ENCODE data around the gene PPP1R3E. TPM values are rescaled to one million over a fixed set of nuclear protein-coding genes. Genes with fewer than 3 reads are reported as not detected.

PPP1R3E gene
- total RNA-seq, 1 experiment from 2014 or later = 3.9 TPM

DNA sequence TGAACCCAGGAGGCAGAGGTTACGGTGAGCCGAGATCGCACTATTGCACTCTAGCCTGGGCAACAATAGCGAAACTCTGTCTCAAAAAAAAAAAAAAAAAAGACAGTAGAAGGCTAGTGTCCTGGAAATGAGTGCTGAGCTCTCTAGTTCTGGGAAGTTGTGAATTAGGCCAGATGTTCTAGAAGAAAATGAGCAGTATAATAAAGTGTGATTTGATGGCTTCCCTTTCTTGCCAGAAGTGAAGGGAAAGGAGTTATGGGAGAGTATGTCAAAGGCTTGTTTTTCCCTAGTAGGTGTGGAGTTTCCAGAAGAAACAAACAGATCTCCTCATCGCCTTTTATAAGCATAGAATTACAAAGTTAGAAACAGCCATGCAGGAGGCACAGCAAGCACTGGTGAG is 44.4 kb downstream of the PPP1R3E start:
- TF ChIP-seq, protein P1, sequence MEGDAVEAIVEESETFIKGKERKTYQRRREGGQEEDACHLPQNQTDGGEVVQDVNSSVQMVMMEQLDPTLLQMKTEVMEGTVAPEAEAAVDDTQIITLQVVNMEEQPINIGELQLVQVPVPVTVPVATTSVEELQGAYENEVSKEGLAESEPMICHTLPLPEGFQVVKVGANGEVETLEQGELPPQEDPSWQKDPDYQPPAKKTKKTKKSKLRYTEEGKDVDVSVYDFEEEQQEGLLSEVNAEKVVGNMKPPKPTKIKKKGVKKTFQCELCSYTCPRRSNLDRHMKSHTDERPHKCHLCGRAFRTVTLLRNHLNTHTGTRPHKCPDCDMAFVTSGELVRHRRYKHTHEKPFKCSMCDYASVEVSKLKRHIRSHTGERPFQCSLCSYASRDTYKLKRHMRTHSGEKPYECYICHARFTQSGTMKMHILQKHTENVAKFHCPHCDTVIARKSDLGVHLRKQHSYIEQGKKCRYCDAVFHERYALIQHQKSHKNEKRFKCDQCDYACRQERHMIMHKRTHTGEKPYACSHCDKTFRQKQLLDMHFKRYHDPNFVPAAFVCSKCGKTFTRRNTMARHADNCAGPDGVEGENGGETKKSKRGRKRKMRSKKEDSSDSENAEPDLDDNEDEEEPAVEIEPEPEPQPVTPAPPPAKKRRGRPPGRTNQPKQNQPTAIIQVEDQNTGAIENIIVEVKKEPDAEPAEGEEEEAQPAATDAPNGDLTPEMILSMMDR (conservative IDR thresholded peaks at IDR 0.05) = no peak
- H3K27ac ChIP-seq (ENCODE audit: insufficient read length, low read depth, low read length) = no peak overlapping the region
- peak overlapping the region in 1 of 3 experiments; percentile 34; a peak in 1 of 7 replicates for H3K27ac Mint-ChIP-seq
- no peak overlapping the region for H4K91ac ChIP-seq (ENCODE audit: insufficient read length, low read depth, low read length)
- H3K23me2 ChIP-seq (ENCODE audit: insufficient read length, low read depth, low read length, poor library complexity, severe bottlenecking) = no peaks in the 10 kb centered on the region
- no peak for DNase-seq
- no peak overlapping the region for H3K4me2 ChIP-seq (ENCODE audit: insufficient read depth, insufficient read length, low read length)
- no peak overlapping the region for H2BK5ac ChIP-seq (ENCODE audit: insufficient read length, low read length)
- H3K79me2 ChIP-seq (ENCODE audit: insufficient read depth, low read length) = no peaks in the 10 kb centered on the region
- no peak overlapping the region for H3K4me3 Mint-ChIP-seq
- H4K5ac ChIP-seq (ENCODE audit: insufficient read length, low read depth, low read length) = no peak overlapping the region
- no peaks in the 10 kb centered on the region; the same call in 1 of the 2 replicates for H3K4me1 ChIP-seq (ENCODE audit: insufficient read depth, low read length)
- no peak overlapping the region for H3K18ac ChIP-seq (ENCODE audit: insufficient read length, low read depth, low read length)
- H3K36me3 Mint-ChIP-seq (ENCODE audit: insufficient read depth in 1 of 3, low read depth in 3 of 3) = no peaks in the 10 kb centered on the region
- H3K9ac ChIP-seq (ENCODE audit: extremely low read depth, insufficient read length, low read length) = no peak overlapping the region
- H3T11ph ChIP-seq (ENCODE audit: low read length) = no peak overlapping the region
- no peaks in the 10 kb centered on the region for H4K20me1 ChIP-seq (ENCODE audit: control insufficient read depth, insufficient read depth, insufficient read length)
- no peaks in the 10 kb centered on the region; a peak in 1 of 5 replicates for H3K9me3 Mint-ChIP-seq
- H3K14ac ChIP-seq (ENCODE audit: insufficient read depth, low read length) = no peak overlapping the region
- H4K8ac ChIP-seq (replicated peaks; ENCODE audit: insufficient read length, low read depth, low read length) = no peak overlapping the region
- H3K9me3 ChIP-seq (ENCODE audit: control insufficient read depth, low read depth, low read length) = no peaks in the 10 kb centered on the region
- H3K23ac ChIP-seq (ENCODE audit: insufficient read length, low read depth, low read length) = no peak overlapping the region
- no peak overlapping the region for H2BK15ac ChIP-seq (ENCODE audit: low read depth, low read length)
- no peak overlapping the region for H2AK5ac ChIP-seq (ENCODE audit: insufficient read length, low read length)
- H3K27me3 Mint-ChIP-seq (ENCODE audit: low read depth) = peaks cover 14% of the 10 kb centered on the region
- H3K79me1 ChIP-seq (ENCODE audit: insufficient read depth, low read depth, low read length, poor library complexity, severe bottlenecking) = no peaks in the 10 kb centered on the region
- H3K56ac ChIP-seq (ENCODE audit: insufficient read length, low read depth, low read length) = no peak overlapping the region
- H3K4ac ChIP-seq (ENCODE audit: low read depth, low read length) = no peak overlapping the region
- H3K27me3 ChIP-seq (ENCODE audit: insufficient read depth, low read length) = no peaks in the 10 kb centered on the region
- H3K4me1 Mint-ChIP-seq = peaks cover 23 to 37% of the 10 kb centered on the region in 2 experiments
- H2AFZ ChIP-seq (ENCODE audit: low read length) = peak overlapping the region; percentile 48
- WGBS (ENCODE audit: extremely low coverage, insufficient read length, low lambda C conversion rate) = no CpG with 5 or more reads among the region's 5 CpGs
- H2BK20ac ChIP-seq (ENCODE audit: low read depth, low read length, poor library complexity, severe bottlenecking) = no peak overlapping the region
- no peak overlapping the region for H2BK12ac ChIP-seq (ENCODE audit: insufficient read length, low read depth, low read length)
- no peak overlapping the region for H2BK120ac ChIP-seq (ENCODE audit: low read depth, low read length, poor library complexity, severe bottlenecking)

All from H9 (cell line).